GM19043 (cell line): ENCODE measurements around the gene RUNX2.

Source experiments
- ATAC-seq: cut with Tn5 transposase; IDR thresholded peaks from one replicate; pipeline ENCODE4 v1.9.1; 2021; ENCODE audit warnings: low read depth; ENCODE audit not compliant: unreplicated experiment

The RUNX2 gene

GRCh38 chr6:45572833-45573232 lies 244.7 kb downstream of the RUNX2 start:
- ATAC-seq = no peak

- no peak for ATAC-seq
Measured at GRCh38 chr6:45574014-45574461, 245.9 kb downstream of the RUNX2 start.

GRCh38 chr6:45574885-45575284 lies 246.8 kb downstream of the RUNX2 start:
- ATAC-seq = no peak

- ATAC-seq = no peak
Measured at GRCh38 chr6:45576648-45577624, 248.8 kb downstream of the RUNX2 start.

- ATAC-seq = no peak
Measured at GRCh38 chr6:45577836-45578504, 249.8 kb downstream of the RUNX2 start.

- ATAC-seq = no peak
Measured at GRCh38 chr6:45584127-45584526, 256.0 kb downstream of the RUNX2 start.

- no peak for ATAC-seq
Measured at GRCh38 chr6:45586216-45587171, 258.4 kb downstream of the RUNX2 start.

GRCh38 chr6:45587229-45588060 lies 259.3 kb downstream of the RUNX2 start:
- no peak for ATAC-seq

DNA sequence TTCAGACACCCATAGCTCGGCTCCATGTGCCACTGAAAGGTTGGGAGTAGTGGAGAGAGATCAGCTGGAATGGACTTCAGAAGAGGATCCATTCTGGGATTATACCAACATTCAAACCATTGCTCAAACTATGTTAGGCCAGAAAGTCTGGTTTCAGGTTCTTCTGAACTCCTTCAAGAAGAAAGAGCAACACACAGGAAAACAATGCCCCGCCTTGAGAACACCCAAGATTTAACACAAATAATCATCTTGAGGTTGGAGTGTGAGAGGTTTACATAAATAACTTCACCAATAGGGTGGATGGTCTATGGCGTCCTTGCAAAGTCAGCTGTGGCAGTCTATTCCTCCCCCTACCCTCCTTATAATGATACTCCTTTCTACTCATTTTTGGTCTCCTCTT lies 261.2 kb downstream of the RUNX2 start:
- ATAC-seq = no peak

DNA sequence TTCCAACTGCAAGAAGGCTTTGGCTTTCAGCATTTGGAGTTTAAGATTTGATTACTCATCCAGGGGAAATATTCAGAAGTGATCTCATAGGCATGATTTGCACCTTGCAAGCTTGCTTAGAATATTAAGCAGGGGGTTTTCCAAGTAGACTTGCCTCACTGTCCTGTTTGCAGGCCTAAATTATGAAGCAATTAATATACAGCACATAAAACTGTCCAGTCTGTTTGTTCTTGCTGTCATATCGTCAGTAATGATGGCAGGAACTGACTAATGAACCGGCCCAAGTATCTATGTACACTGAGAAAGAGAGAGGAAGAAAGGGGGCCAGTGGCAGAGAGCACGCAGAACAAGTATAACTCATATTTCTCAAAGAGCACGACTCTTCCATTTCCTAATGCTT lies 262.1 kb downstream of the RUNX2 start:
- ATAC-seq = no peak

GRCh38 chr6:45590696-45591184 lies 262.6 kb downstream of the RUNX2 start:
- no peak for ATAC-seq

GRCh38 chr6:45591306-45591705 lies 263.2 kb downstream of the RUNX2 start:
- ATAC-seq = no peak

GRCh38 chr6:45591890-45592289 lies 263.8 kb downstream of the RUNX2 start:
- ATAC-seq = no peak

DNA sequence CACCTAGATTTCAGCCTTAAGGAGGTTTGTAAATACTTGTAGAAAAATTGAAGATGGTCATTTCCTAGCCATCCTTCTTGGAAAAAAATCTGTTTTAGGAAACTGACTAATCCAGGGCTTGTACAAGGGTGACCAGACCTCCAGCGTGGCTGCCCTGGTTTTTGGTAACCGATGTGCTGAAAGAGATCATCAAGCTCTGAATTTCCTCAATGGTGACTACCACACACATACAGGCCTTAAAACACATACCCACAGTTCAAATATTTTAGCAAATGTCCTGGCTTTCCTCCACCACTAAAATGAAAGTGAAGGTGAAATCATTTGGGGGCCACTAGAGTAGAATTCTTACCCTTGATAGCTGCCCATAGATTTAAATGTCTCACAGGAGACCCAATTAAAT lies 264.9 kb downstream of the RUNX2 start:
- ATAC-seq = no peak

DNA sequence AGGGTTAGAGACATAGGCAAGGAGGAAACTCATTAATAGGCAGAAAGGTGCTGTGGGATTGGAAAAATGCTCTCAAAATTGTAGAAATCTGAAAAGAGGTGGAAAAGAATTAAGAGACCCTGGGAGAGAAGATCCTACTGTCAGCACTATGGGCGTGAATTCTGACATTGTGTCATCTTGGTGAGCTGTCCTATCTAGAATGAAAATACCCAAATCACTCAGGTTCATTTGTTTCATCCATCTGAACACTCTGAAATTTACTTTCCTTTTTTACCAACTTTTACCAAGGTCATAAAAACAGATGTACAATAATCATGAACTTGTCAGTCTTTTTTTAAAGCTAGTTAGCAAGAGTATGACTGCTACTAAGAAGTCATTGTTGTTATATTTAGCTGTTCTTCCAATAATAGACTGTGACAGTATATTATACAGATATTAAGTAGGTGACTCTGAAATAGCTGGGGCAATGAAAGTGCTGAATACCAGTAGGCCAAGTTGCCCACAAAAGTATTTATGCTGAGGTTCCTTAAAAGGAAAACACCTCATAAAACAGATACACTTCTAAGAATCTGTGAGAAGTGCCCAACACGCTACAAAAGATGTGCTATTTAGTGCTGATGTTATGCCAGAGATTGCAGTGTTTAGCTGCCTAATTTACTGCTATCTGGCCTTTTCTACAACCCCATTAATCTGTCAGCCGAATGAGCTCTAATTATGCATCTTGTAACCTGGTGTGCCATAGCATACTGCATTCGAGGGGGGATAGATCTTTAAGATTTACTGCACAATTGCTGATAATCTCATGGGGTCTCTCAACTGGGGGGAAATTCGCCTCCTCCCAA lies 267.1 kb downstream of the RUNX2 start:
- ATAC-seq = no peak

DNA sequence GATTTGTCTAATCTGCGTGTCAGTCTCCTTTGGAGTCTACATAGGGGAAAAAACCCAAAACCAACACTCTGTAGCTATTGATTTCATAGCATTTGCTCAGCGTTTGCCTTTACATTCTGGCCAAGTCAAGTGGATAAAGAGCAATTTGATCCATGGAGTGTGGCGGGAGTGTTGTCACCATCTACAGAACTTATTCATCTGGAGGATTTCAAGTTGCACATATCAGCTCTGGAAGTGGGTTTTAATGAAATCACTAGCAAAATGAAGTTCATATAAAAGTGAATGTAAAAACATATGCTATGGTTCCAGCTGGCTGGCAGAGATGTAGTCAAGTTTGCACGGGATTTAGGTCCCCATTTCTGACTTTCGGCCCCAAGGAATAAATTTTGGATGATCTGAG lies 269.3 kb downstream of the RUNX2 start:
- no peak for ATAC-seq

DNA sequence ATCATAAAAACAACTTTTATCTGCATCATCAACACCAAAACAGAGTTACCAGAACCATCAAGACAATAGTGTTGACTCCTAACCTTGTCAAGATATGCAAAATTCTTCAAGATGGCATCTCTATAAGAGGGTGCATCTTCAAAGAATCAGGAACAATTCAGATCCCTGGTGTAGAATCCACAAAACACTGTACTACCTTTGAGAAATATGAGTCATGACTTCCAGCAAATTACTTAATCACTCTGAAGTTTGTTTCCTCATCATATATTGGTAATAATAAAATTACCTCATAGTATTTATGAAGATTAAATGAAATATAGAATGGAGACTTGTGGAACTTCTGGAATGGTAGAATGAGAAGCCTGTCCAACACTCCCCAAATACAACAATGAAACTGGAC lies 270.9 kb downstream of the RUNX2 start:
- ATAC-seq = no peak

DNA sequence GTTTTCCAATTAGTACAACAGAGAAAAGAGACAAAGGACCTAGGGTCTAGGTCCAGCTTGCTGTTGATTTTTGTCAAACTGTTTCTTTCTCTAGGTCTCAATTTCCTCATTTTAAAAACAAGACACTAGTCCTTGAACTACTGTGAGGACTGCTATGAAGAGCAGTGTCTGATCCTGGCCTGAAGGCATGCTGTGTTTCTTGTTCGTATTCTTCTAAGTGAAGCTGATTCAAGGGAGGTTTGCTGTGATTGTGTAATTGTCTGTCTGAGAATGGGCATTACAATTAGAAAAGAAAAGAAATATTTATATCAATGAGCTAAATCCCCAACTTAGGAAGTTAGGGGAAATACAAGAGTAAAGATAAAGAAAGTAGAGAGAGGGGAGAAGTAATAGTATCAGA lies 277.8 kb downstream of the RUNX2 start:
- ATAC-seq = no peak
